WI38 (cell line): ENCODE results near the gene PTPRT.

Experiments
- H3K4me3 ChIP-seq: 2 replicates; pipeline ENCODE4 v1.5.1; 2011; ENCODE audit warnings: low read depth, mild to moderate bottlenecking, control low read depth, low read length
- CTCF ChIP-seq: IDR thresholded peaks from 2 replicates; pipeline ENCODE4 v1.5.1; 2012; ENCODE audit warnings: low read depth, mild to moderate bottlenecking, control low read depth, low read length

Gene PTPRT

GRCh38 chr20:43155366-43156100, 34.2 kb downstream of the PTPRT start:
- no peak for TF ChIP-seq CTCF
- no peak overlapping the region for H3K4me3 ChIP-seq

GRCh38 chr20:43151901-43152300, 37.8 kb downstream of the PTPRT start:
- TF ChIP-seq CTCF: no peak
- no peak overlapping the region for H3K4me3 ChIP-seq

- TF ChIP-seq CTCF: no peak
- no peak overlapping the region for H3K4me3 ChIP-seq
These were observed 38.5 kb downstream of the PTPRT start for GRCh38 chr20:43151256-43151655.

- no peak overlapping the region for H3K4me3 ChIP-seq
- TF ChIP-seq CTCF: no peak
These were observed 49.0 kb downstream of the PTPRT start for GRCh38 chr20:43140726-43141125.

GRCh38 chr20:43138061-43138770, 51.5 kb downstream of the PTPRT start:
- H3K4me3 ChIP-seq: no peak overlapping the region
- no peak for TF ChIP-seq CTCF

- H3K4me3 ChIP-seq: no peak overlapping the region
- no peak for TF ChIP-seq CTCF
These were observed 52.5 kb downstream of the PTPRT start for GRCh38 chr20:43137160-43137559.

- no peak overlapping the region for H3K4me3 ChIP-seq
- TF ChIP-seq CTCF: no peak
These were observed 65.5 kb downstream of the PTPRT start for GRCh38 chr20:43124241-43124640.
